OCI-LY3 (cell line): ENCODE results near the gene EIF3L.

Experiments used
- H2AFZ ChIP-seq: fragments of 200-600, 300-600 bp; shearing (Covaris generic); 2 replicates; pipeline ENCODE4 v1.6.0; 2014; ENCODE audit warnings: antibody characterized with exemption, low read depth, low read length
- H3K27ac ChIP-seq: fragments of 200-600, 300-600 bp; sonication (generic); 2 replicates; pipeline ENCODE4 v1.5.1; 2014; ENCODE audit warnings: mild to moderate bottlenecking, low read length, moderate library complexity, mixed read lengths
- H3K27me3 ChIP-seq: fragments of 200-600, 300-600 bp; sonication (generic); 2 replicates; pipeline ENCODE4 v1.6.1; 2014; ENCODE audit warnings: low read depth, low read length, mixed read lengths
- H3K36me3 ChIP-seq: fragments of 200-600, 300-600 bp; sonication (generic); replicated peaks from 2 replicates; pipeline ENCODE3; 2014; ENCODE audit warnings: low read depth, low read length, mixed read lengths
- H3K4me1 ChIP-seq: fragments of 300-600, 200-600 bp; sonication (generic); 2 replicates; pipeline ENCODE4 v1.6.1; 2014; ENCODE audit warnings: low read length, mixed read lengths
- H3K4me2 ChIP-seq: fragments of 200-600, 300-600 bp; sonication (generic); 2 replicates; pipeline ENCODE4 v1.6.1; 2014; ENCODE audit warnings: low read length, mixed read lengths
- H3K4me3 ChIP-seq: fragments of 300-600, 200-600 bp; sonication (generic); 2 replicates; pipeline ENCODE4 v1.5.1; 2014; ENCODE audit warnings: antibody characterized with exemption, mild to moderate bottlenecking, low read length, moderate library complexity
- H3K79me2 ChIP-seq: fragments of 300-600, 200-600 bp; shearing (Covaris generic); 2 replicates; pipeline ENCODE4 v1.6.1; 2014; ENCODE audit warnings: mild to moderate bottlenecking, low read length, mixed read lengths
- H3K9ac ChIP-seq: fragments of 300-600, 200-600 bp; shearing (Covaris generic); 2 replicates; pipeline ENCODE4 v1.6.0; 2014; ENCODE audit warnings: mild to moderate bottlenecking, low read length, moderate library complexity
- H3K9me3 ChIP-seq: fragments of 200-600, 300-600 bp; shearing (Covaris generic); 2 replicates; pipeline ENCODE4 v1.6.1; 2014; ENCODE audit warnings: low read length, mixed read lengths; ENCODE audit not compliant: insufficient read depth
- H4K20me1 ChIP-seq: fragments of 200-600, 300-600 bp; sonication (generic); 2 replicates; pipeline ENCODE4 v1.6.1; 2016; ENCODE audit warnings: low read length, mixed read lengths; ENCODE audit not compliant: insufficient read depth
- EZH2phosphoT487 ChIP-seq: fragments of 200-600 bp; shearing (Covaris generic); IDR thresholded peaks from 2 replicates; pipeline ENCODE4 v1.6.1; 2018; ENCODE audit warnings: antibody characterized with exemption, mixed run types, low read depth
- TF ChIP-seq, protein P1 (sequence below): fragments of 200-600, 300-600 bp; sonication (generic); IDR thresholded peaks from 2 replicates; pipeline ENCODE4 v1.5.1; 2014; ENCODE audit warnings: antibody characterized with exemption, low read length, low read depth

EIF3L gene

DNA sequence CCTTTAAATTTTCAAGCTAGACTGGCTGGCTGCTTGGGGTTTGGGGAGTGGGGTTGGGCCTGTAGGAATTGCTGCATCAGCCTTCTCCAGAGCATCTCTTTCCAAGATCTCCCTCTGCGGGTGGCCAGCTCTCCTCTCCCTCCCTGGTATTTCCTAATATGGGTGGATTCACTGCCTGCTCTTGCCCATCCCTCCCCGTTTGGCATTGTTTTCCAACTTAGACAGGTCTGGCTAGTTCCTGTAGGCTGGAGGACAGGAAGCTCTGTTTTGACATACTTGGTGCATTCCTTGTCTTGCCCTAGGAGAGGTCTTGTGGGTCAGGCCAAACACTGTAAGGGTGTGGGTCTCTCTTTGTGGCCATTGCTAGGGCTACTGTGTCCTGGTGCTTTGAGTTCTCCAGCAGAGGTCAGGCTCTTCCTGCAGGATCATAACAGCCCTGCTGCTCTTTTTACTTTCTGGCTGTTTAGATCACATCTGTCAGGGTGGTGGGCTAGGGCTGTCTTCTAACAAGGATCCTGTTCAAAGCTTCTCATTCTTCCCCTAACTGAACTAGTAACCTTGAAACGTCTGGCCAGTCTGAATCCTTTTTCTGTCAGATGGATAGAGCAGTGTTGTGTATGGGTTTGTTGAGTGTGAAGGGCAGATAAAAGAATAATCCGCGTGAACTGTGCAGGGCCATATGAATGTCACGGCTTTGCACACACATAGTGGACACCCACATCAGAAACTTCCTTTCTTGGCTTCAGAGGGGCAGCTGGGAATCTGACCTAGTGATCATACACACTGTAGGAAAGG lies 38.6 kb downstream of the EIF3L start:
- H3K36me3 ChIP-seq, result peaks cover 53% of the 10 kb centered on the region
- H2AFZ ChIP-seq, result no peak overlapping the region
- no peaks in the 10 kb centered on the region for H3K4me1 ChIP-seq
- no peak overlapping the region for H3K4me3 ChIP-seq
- H3K9ac ChIP-seq, result no peak overlapping the region
- H3K27ac ChIP-seq, result no peak overlapping the region
- peaks cover 2% of the 10 kb centered on the region; the same call in 1 of the 2 replicates for H4K20me1 ChIP-seq
- H3K79me2 ChIP-seq, result peaks cover 21% of the 10 kb centered on the region
- H3K4me2 ChIP-seq, result no peak overlapping the region
- no peaks in the 10 kb centered on the region for H3K27me3 ChIP-seq
- H3K9me3 ChIP-seq, result no peaks in the 10 kb centered on the region
- TF ChIP-seq, protein P1, sequence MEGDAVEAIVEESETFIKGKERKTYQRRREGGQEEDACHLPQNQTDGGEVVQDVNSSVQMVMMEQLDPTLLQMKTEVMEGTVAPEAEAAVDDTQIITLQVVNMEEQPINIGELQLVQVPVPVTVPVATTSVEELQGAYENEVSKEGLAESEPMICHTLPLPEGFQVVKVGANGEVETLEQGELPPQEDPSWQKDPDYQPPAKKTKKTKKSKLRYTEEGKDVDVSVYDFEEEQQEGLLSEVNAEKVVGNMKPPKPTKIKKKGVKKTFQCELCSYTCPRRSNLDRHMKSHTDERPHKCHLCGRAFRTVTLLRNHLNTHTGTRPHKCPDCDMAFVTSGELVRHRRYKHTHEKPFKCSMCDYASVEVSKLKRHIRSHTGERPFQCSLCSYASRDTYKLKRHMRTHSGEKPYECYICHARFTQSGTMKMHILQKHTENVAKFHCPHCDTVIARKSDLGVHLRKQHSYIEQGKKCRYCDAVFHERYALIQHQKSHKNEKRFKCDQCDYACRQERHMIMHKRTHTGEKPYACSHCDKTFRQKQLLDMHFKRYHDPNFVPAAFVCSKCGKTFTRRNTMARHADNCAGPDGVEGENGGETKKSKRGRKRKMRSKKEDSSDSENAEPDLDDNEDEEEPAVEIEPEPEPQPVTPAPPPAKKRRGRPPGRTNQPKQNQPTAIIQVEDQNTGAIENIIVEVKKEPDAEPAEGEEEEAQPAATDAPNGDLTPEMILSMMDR, result peak; percentile 25
- TF ChIP-seq EZH2phosphoT487, result no peak

DNA sequence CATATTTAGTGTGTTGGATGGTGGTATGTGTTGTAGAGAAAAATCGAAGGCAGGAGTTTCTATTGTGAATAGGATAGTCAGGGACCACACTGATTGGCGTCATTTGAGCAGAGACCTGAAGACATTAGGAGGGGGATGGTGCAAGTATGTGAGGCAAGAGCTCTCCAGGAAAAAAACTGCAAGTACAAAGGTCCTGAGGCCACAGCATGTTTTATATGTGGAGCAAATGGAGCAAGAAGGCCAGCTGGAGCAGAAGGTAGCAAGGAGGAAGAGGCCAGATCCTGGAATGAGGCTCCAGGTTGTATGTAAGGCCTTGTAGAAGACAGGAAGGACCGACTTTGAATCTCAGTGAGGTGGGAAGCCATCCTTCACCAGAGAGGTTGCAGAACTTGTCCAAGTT lies 42.7 kb downstream of the EIF3L start:
- Histone ChIP-seq H3K27ac (no peak overlapping the region), H3K4me2 (no peak overlapping the region), H3K36me3 (peaks cover 32% of the 10 kb centered on the region), H3K4me1 (no peaks in the 10 kb centered on the region), H2AFZ (no peak overlapping the region), H4K20me1 (no peaks in the 10 kb centered on the region), H3K4me3 (no peak overlapping the region), H3K9ac (no peak overlapping the region), H3K79me2 (no peaks in the 10 kb centered on the region), H3K27me3 (no peaks in the 10 kb centered on the region), H3K9me3 (no peaks in the 10 kb centered on the region)
- TF ChIP-seq, protein P1, result no peak
- no peak for TF ChIP-seq EZH2phosphoT487

DNA sequence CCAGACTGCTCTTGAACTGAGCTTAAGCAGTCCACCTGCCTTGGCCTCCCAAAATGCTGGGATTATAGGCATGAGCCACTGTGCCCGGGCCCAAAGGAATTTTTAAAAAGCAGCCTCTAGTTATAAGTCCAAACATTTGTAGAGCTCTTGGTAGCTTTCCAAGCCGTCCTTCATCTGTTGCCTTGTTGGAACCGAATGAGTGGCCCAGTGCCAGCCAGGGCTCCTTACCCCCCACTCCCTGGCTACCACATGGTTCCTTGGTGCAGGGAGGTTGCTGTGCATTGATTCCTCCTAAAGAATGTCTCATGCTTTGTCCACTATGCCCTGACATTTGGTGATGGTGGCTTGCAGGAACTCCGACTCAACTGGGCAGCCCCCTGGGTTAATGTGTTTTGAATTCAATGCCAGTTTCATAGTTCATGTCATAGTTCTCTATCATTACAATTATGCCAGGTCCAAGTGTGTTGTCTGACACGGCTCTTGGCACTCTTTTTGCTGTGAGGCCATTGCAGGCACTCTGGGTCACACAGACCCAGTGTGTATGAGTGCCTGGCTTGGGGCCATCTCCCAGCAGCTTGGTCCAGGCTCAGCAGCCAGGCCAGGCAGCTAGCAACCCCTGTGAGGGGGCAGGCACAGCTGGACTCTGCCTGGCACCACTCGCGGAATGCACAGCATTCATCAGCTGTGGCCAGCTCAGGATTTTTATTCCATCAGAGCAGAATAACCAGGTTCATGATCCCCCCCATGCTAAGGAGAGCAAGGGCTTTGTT lies 43.5 kb downstream of the EIF3L start:
- Histone ChIP-seq H3K27ac (no peak overlapping the region), H3K4me1 (no peaks in the 10 kb centered on the region), H3K4me2 (no peak overlapping the region), H3K9ac (no peak overlapping the region), H3K4me3 (no peak overlapping the region), H4K20me1 (no peaks in the 10 kb centered on the region), H3K79me2 (no peaks in the 10 kb centered on the region), H3K27me3 (no peaks in the 10 kb centered on the region), H3K9me3 (no peaks in the 10 kb centered on the region), H2AFZ (no peak overlapping the region), H3K36me3 (peaks cover 27% of the 10 kb centered on the region)
- TF ChIP-seq EZH2phosphoT487, result no peak
- TF ChIP-seq, protein P1, result no peak

DNA sequence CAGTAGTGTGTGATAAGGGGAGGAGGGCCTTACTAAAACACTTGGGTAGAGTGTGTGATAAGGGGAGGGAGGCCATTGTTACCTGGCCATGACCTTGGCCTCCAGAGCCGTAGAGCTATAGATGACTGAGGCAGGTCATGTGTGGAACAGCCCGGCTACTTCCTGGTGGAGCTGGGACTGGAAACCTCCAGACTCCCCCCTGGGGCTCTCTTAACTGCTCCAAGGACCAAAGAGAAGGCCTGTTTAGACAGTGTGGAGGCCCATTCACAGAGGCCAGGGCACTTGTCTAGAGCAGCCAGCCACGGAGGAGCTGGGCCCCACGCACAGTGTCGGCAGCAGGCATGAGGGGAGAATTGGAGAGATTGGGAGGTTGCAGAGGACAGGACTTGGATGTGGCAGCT lies 44.4 kb downstream of the EIF3L start:
- Histone ChIP-seq H3K9ac (no peak overlapping the region), H3K36me3 (peaks cover 19% of the 10 kb centered on the region)

More for the DNA sequence above, 44.4 kb downstream of the EIF3L start:
- no peaks in the 10 kb centered on the region for H3K79me2 ChIP-seq
- H3K4me2 ChIP-seq, result no peak overlapping the region
- H3K4me1 ChIP-seq, result no peaks in the 10 kb centered on the region
- no peak for TF ChIP-seq EZH2phosphoT487
- TF ChIP-seq, protein P1, result no peak
- no peak overlapping the region for H3K27ac ChIP-seq
- H3K4me3 ChIP-seq, result no peak overlapping the region
- H4K20me1 ChIP-seq, result no peaks in the 10 kb centered on the region
- H3K27me3 ChIP-seq, result no peaks in the 10 kb centered on the region
- no peaks in the 10 kb centered on the region for H3K9me3 ChIP-seq
- H2AFZ ChIP-seq, result no peak overlapping the region
